HG02884 (cell line): ENCODE data around the gene C3orf18.

Experiments
- ATAC-seq: cut with Tn5 transposase; IDR thresholded peaks from one replicate; pipeline ENCODE4 v1.9.1; 2021; ENCODE audit warnings: mild to moderate bottlenecking, moderate library complexity; ENCODE audit not compliant: unreplicated experiment

The C3orf18 gene

DNA sequence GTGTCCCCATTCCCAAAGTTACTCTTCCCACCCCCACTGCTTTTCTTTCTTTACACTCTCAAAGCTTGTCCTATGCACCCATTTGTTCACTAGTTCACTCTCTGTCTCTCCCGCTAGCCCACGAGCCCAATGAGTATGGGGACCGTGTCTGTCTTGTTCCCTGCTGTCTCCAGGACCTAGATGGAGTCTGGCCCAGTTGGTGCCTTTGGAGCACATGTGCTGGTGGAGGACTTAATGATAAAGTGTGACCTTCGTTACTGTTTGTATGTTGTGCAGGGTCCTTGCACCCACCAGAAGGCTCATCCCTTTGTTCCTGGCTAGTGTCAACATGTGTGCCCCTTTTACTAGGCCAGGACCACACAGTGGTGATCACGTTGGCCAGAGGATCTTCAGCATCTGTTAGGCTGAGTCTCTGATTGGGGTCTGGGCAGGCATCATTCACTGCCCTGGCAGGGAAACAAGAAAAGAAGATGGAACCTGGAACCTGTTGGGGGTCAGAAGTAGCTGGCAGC is 36.6 kb upstream of the C3orf18 start:
- no peak for ATAC-seq

DNA sequence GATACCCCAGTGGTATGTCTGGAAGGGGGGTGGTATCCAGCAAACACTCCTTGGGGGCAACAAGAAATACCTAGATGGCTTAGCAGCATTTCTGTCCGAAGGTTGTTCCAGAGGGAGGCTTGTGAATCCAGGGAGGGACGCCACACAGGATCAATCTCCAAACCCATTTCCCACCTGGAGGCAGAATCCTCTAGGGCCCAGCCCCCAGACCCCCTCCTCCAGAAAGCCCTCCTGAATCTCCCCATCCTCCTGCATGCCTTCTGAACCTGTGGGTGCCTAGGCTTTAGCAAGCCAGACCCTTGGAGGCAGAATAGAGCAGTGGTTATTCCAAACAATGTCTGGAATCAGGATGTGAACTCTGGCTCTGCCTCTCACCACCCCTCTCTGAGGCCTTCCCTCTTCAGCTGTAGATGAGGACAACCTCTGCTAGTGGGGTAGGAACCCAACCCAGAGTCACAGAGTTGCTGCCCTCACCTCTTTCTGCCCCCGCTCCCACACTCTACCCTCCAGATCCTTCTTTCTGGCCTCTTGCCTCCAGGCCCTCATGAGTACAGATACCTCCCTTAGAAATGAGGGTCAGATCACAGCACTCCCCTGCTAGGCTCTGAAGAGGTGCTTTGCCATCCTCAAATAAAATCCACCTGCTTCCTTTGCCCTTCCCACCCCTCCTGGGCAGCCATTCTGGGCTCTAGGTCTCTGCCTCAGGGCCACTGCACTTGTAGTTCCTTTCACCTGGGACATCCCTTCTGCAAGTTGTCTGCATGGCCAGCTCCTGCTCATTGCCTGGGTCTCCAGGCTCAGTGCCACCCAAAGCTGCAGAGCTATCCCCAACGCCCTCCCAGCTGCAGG is 35.9 kb upstream of the C3orf18 start:
- no peak for ATAC-seq

DNA sequence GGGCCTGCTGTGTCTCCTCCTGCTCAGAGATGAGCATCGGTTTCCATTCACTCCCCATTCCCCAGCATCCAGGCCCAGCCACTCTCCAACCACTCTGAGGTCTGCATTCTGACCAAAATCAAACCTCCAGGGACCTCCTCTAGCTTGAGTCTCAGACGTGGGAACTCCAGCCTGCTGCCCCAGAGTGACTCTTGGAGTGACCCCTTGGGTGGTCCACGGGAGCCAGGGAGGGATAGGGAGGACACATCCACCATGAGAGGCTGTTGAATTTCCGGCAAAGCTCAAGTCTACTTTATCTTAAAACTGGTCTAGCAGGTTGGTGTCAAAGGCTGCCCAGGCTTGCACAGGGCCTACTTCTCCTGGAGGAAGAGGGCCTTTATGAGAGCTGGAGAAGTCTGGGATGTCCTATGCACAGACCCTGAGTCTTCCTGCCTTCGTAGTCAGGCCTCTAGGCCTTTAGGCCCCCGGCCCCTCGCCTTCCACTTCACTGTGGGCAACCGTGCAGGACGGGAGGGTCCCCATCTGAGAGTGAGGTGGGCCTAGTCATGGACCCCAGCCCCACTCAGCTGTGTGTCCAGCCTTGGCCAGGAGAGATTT is 35.1 kb upstream of the C3orf18 start:
- no peak for ATAC-seq

DNA sequence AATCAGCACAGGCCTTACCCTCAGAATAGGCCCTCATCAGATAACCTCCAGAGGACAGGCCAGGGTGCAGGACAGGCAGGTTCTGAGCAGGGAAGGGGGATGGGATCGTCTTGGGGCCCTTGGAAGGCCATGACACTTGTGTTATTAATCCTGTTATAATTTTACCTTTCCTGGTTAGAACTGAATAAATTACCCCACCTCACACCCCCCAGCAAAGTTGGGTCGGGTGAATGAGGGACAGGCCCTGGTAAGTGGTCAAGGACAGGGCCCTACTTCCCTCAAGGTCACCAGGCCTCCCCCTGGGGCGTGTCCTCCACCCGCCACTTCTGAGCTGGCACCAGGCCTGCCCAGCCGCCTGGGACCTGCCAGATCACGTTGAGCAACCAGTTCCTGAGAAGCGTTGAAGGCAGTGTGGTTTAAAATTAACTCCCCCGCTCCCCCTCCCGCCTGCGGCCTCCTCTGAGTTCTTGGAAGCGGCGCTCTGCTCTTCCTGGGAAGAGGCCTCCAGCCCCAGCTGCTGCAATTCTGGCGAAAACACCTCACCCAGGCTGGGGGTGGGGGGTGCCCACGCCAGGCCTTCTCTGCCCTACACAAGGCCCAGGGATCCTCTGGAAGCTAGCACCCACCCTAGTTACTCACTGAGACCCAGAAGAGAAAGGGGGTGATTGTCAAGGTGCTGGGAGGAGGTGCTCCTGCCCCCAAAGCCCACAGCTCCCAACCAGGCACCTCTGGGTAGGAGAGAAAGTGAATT is 33.5 kb upstream of the C3orf18 start:
- ATAC-seq: no peak

DNA sequence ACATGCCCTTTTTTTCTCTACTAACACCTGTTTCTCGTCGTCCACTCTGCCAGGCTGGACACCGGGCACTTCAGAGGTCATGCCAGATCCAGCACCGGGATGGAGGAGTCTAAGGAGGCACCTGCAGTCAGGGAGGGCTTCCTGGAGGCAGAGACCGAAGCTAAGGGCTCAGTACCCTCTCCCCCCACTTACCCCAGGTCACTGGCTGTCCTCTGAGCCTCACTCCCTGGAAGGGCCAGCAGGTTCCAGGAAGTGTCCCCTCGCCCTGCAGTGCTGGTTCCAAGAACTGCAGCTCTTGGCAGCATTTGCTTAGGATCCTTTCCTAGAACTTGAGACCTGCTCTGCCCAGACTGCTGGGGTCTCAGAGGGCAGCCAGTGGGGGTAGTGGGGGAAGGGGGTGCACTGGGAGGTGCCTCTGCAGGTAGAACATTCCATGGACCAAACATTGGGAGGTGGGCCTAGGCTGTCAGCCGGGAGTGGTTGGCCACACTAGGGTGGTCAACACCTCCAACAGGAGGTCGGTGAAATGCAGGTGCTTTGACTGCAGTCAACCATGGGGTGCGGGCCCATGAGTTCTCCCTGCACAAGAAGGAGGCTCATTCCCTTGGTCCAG is 32.7 kb upstream of the C3orf18 start:
- no peak for ATAC-seq

DNA sequence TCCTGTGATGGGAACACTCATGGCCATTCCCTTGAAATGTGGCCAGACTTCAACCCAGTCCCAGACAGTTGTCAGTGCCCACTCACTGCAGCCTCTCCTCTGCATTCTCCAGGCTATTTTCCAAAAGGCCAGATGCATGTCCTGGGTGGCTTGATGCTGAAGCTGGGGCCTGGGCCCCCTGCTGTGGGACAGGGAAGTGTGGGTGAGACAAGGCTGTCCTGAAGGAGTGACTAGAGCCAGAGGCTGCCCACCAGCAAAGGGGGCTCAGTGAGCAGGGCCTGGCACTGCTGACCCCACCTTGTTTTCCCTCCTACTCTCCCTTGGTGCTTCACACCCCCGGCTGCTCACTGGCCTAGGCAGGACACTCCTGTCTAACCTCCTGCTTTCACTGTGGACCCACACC is 32.2 kb upstream of the C3orf18 start:
- no peak for ATAC-seq

DNA sequence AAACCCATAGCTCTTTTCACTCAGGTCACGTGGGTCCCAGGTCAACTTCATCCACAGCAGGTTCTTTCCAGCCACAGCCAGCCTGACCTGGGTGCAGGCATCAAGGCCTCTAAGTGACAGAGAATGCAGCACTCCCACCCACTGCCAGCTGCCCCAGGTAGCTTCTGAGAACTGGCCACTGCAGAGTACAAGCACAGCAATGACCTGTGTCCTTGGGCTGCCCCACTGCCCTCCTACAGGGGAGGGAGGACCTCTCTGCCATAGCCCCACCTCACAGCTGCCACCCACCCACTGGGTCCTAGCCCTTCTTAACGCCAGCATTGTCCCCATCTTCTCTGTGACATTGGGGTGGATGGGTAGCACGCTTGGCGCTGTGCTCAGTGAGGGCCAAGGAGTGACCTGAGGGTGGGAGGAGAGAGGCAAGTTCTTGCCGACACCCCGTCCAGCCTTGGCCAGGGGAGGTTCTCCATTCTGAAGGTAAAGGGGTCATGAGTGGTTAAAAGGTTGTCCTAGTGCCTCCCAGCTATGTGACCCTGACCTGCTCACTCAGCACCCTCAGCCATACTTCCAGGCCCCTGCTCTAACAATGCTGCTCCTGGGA is 31.7 kb upstream of the C3orf18 start:
- no peak for ATAC-seq

DNA sequence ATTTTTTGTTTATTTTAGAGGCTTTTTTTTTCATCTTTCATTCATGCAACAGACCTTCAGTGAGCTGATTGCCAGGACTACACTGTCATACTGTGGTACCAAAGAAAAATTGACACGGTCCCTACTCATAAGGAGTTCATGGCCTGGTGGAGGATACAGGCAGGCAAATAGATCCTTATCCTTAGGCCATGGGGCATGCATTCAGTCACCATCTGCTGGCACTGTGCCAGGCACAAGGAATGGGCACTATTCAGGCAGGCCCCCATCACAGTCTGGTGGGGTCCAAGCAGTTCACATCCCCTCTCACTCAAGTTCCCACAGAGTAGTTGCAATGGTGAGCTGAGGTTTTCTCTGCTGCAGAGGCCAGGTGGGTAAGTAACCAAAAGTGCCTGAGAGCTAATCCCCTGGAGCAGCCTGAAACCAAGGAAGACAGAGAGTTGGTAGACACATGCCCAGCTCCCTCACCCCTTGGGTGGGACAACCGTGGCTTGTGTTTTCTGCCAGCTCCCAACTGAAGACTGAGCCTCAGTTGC is 26.8 kb upstream of the C3orf18 start:
- no peak for ATAC-seq

DNA sequence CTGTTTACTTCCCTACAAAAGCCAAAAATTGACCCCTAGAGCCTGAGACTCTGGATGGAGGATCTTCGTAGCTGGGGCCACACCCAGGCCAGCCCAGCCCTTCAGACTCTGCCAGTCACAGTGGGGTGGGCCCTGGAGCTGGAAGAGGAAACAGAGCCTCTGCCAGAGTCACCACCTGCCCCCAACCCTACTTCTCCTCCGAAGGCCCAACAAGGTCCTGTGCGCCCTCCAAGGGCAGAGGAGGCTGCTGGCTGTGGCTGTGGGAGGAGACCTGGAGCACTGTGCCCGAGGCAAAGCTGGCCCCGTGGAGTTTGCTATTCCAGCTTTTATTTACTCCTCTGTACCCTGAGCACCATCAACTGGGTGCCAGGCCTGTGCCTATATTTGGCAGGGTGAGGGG is 25.0 kb upstream of the C3orf18 start:
- no peak for ATAC-seq

DNA sequence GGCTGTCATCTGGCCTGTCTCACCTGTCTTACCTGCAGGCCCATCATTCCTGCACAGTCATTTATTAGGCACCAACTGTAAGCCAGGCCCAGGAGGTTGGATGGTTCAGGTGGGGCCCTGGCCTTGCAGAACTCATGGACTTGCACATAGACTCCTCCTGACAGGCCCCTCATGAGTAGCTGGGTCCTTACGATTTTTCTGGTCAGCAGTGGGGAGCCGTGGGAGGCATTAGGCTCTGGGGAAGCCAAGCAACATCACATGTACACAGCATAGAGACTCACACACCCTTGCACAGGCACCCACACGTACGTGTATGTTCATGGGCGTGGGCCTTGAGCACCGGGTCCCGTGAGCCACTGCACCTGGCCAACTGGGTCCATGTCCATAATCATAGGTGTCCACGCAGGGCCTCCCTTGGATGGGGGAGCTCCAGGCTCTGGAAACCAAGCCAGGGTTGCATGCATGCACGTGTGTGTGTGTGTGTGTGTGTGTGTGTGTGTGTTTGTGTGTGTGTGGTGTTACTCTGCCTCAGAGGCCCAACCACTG is 23.7 kb upstream of the C3orf18 start:
- peak; percentile 4 for ATAC-seq

DNA sequence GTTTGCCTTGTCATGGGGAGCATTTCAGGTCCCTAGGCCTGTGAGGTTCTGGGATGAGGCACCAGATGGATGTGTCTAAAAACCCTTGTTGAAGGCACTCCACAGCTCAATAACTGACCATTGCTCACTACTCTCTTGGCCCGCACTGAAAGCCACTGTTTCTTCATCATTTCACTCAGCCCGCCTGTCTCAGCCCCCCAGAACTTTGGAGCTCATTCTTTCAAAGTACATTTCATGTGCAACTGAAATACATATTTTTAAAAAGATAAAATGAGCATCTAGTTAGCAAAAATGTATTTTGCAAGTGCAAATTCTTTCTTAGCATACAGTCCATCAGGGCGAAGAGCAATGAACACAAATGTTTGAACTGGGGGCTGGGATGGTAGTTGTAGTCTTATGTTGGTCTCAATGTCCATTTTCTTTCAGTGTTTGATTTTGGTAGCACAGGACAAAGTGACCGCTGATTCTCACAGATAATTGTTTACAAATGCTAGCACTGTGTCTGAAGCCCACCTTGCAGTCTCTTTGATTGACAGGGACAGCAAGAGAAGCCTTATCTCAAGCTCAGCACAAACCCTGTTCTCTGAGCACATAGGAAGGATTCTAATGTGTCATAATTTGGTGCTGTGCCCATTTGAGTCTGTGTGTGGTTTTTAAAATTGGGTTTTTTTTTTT is 21.3 kb upstream of the C3orf18 start:
- ATAC-seq: no peak

DNA sequence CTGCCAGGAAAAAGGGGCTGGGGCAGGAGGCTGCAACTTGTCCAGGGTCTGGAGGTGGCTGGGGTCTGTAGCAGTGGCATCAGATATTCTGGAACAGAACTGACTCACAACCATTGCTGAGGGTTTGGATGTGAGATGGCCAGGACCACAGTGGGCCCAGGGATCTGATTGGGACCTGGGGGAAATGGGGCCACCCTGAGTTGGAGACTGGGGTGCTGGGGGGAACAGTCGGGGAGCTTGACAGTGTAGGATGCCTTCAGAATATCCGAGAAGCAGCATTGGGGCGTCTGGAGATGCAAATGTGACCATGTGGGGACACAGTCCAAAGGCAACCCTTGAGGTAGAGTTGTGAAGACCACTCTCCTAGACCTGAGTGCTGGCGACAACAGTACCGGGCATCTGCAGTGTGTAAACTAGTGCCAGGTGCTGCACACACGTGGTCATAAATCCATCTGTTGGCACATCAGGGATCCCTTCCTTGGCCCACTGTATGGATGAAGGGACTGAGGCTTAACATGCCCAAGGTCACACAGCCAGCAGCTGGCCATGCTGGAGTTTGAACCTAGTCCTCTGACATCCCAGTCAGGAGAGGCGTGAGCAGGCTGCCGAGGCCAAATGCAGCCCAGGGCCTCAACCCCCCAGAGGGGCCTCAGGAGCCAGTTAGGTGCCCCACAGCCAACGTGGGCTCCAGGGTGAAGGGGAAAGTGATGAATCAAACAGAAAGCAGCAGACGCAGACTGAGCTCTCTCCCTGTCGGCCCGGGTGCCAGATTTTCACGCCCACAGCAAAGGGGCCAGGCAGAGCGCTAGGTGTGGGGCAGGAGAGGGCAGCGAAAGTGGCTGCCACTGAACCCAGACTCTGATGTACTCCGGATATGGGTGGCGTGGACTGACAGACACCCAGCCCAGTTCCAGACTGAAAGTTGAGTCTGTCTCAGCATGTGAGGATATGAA is 20.5 kb upstream of the C3orf18 start:
- ATAC-seq: no peak

DNA sequence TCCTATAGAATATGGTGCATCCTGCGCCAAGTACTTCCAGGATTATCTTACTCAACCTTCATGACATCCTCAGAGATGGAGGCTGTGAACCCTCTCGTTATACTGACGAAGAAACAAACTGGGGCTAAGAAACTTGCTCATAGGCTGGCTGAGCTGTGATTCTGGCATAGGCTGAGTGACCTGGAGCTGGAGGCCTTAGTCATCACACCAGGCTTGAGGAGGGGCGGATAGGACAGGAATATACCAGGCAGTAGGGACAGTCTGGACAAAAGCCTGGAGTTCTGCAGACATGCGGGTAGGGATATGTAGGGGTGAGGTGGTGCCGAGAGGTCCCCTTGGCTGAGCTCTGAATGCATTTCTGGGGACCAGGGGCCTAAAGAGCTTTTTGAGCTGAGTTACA is 19.8 kb upstream of the C3orf18 start:
- no peak for ATAC-seq

DNA sequence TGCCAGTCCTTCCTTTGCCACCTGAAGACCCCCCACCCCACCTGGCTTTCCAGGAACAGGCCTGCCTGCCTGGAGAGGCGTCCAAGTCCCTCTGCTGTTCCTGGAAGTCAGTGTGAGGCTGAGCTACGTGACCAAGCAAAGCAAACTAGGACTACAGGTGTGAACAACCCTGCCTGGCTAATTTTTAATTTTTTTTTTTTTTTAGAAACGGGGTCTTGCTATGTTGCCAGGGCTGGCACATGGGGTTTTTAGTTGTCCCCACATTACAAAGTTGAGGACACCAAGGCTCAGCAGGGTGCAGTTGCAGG is 19.2 kb upstream of the C3orf18 start:
- ATAC-seq: no peak

DNA sequence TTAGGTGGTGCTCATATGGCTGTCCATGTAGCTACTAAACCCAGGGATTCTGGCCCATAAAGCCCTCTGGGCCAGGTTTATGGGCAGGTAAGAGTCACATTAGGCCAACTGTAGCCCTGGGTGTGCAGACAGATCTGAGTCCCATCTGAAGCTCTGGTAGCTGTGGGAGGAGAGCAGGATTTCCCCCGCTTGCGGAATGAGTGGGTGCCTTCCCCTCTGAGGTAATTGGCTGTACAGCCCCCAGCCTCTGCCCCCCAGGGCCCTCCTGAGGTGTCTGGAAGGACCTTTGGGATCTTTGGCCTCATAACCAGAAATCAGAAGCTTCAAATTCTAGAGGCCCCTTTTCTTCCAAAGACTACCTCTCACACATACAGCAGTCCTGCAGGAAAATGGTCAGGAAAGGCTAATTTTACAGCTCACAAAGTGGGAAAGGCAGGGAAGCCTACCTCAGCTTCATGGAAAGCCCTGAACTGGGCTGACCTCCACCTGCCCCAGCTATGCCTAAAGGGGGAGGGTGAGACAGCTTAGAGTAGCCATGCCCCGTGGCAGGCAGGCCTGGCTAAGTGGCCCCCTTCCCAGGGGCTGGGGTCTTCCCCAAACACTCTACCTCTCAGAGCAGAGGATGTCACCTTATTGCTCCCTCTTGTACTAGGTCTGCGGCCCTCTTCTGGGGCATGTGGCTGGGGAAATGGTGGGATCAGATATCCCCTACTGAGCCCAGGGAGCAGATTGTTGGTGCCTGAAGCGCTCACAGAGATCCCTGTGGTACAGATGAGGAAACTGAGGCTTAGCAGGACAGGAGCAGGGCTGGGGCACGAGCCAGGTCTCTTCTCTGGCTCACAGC is 18.6 kb upstream of the C3orf18 start:
- no peak for ATAC-seq

DNA sequence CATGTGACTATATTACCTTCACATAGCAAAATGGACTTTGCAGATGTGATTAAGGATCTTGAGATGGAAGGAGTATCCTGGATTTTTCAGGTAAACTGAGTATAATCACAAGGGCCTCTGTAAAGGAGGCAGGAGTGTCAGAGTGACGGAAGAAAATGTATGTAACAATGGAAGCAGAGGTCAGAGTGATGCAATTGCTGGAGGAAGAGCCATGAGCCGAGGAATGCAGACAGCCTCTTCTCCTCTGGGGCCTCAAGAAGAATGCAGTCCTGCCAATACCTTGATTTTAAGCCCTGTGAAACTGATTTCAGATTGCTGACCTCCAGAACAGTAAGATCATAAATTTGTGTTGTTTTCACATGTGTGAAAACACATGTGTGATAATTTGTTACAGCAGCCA is 16.8 kb upstream of the C3orf18 start:
- no peak for ATAC-seq

DNA sequence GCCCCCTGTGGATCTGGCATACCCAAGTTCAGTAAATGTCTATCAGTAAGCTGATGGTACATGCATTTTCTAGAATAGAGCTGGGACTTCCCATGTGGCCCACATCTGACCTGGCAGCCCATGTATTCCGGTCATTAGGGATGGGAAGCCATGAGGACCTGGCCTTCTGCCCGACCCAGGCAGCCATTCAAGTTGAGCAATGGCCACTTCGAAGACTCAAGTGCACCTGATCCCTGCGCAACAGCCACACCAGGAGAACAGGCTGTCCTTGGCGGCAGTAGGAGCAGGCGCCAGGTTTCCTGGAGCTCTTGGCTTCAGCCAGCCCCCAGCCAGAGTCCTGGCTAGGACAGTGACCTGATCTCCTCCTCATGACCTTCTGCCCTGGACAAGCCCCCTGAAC is 16.4 kb upstream of the C3orf18 start:
- no peak for ATAC-seq

DNA sequence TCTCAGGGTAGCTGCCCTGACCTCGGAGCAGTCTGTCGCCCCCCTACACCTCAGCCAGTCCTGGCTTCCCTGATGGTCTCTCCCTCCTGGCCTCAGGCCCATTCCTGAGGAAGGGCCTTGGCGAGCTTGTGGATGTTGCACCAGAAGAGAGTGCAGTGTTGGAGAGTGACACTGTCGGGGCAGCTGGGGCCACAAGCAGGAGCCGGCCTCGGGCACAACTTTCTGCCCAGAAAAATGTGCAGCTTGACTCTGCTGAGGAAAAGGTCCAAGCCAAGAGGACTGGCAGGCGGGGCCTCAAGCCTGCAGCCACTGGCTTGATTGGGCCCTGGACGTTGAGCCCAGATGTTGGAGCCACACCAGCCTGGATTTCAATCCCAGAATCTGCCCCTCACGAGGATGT is 14.5 kb upstream of the C3orf18 start:
- no peak for ATAC-seq
